ENCODE data around the gene EXT2.
A peak's percentile ranks its signal among the peaks of the same experiment; 100 is the strongest.

The EXT2 gene

DNA sequence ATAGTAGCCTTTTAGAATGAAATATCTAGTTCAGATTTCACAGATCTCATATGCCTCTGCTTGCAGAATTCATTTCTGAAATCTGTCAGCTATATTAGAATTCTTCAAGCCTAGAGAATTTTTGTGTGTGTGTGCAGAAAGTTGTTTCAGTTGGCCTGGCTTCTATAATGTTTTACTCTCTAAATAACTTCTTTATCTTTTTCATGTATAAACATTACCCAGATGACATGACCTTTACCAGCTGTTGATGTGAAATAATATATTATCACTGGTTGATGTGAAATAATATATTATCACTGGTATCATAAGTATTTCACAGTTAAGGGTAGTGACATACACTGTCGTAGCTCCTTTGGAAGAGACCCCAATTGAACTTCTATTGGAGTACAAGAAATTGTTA lies 141.7 kb downstream of the EXT2 start:
- DNase-seq = no peak

DNA sequence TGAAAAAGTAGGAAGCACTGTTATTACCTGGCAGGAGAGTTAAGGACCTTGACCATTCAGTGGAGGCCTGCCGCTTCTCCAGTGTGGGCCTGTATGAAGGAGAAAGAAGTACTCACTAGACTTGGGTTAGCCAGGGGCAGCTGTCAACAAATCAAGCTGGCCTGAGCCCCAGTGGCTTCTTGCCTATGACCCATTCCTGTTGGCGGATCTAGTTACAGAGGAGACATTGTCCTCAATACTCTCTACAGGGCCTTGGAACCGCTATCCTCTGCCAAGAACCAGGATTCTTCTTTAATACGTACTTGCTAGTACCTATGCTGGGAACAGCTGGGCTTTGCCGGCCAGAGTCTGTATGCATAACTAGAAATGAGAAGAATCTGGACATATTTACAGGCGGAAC lies 146.4 kb downstream of the EXT2 start:
- DNase-seq = peak in 13 of 56 donors; percentile 6 to 43 (median 10)

DNA sequence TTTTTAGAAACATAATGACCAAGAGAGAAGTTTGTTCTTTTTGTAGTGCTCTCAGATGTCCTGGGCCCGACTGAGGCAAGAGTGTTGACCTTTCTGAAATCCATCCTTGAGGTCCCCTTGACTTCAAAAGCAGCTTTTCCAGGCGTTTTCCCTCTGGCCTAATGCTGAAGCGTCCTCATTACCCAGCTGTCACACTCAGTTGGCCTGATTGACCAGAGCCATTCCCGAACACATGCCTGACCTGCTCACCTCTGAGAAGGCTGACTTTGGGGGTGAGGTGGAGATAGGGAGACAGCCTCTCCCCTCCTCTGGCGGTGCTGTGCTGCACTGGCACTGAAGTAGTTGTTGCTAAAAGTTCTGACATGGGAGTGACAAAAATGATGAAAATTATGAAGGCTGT lies 147.6 kb downstream of the EXT2 start:
- DNase-seq = no peak

DNA sequence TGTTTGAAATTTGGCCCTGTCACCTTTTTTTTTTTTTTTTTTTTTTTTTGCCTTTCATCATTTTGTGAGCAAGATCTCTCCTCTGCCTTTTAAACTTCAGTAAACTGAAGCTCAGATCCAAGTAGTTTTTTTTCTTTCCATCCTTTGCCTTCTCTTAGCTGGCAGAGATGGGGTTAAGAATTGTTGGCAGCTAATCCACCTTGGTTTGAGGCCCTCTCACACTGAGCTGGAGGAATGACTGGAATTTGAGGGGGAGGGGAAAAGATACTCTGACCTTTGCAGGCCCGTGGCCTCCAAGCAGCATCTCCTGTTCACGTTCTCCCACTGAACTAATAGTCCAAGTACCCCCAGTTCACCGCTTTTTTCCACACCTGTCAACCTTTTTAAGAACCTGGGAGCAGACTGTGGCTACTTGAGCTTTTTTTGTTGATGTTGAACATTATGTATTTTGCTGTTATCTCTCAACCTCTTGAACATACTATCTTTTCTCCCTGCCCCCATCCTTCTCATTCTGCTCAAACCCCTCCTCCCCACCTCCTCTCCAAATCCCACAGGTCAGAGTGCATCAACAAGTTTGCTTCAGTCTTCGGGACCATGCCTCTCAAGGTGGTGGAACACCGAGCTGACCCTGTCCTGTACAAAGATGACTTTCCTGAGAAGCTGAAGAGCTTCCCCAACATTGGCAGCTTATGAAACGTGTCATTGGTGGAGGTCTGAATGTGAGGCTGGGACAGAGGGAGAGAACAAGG lies 148.3 kb downstream of the EXT2 start:
- DNase-seq = no peak

DNA sequence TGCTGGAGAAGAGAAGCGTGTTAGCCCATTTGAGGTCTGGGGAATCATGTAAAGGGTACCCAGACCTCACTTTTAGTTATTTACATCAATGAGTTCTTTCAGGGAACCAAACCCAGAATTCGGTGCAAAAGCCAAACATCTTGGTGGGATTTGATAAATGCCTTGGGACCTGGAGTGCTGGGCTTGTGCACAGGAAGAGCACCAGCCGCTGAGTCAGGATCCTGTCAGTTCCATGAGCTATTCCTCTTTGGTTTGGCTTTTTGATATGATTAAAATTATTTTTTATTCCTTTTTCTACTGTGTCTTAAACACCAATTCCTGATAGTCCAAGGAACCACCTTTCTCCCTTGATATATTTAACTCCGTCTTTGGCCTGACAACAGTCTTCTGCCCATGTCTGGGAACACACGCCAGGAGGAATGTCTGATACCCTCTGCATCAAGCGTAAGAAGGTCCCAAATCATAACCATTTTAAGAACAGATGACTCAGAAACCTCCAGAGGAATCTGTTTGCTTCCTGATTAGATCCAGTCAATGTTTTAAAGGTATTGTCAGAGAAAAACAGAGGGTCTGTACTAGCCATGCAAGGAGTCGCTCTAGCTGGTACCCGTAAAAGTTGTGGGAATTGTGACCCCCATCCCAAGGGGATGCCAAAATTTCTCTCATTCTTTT lies 149.3 kb downstream of the EXT2 start:
- DNase-seq = no peak

DNA sequence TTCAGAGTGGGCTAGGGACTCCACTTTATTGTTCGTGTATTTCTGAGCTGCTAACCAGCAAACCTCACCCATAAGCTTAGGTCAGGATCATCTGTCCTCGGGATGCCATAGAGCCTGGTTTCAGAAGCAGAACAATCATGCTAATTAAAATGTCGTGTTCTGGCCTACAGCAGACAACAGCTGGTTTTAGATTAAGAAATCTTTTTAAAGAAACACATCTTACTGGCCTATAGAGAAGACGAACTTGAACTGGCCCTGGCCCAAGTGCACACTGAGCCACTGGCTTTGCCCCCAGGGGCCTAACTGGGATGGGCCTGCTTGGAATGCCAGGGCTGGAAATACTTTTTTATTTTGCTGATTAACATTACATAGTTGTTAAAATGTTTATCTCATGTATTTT lies 151.2 kb downstream of the EXT2 start:
- DNase-seq = no peak

DNA sequence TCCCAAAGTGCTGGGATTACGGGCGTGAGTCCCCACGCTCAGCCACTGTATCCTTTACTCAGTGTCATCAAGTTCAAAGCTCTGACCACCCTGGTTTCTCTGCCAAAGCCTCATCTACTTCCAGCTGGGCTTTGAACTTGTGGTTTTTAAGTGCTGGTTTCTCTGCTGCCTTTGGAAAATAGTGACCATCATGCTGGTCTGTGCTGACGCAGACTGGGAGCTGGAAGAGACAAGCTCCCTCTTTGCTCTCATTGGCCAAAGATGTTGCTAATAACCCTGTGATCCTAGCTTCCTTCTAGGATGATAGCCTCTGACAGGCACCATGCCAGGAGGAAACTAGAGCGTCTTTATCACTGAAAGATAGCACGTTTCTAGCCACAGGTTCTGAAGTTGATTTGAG lies 152.0 kb downstream of the EXT2 start:
- no peak for DNase-seq

DNA sequence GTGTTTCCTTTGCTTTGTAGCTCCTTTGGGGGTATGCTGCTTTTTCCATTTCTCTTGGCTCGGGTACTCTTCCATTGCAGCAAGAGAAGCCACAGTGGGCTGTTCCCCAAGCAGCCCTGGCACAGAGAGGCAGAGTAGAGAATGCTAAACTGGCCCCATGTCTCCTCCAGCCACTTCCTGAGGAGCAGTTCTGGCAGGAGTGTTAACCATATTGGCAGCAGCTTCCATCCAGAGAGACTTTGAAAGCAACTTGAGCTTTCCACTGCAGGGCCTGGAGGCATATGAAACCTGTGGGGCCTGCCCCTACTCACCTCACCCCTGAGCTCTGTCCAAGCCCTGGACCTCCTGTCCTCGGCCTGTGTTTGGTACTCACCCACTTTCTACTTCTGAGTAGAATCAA lies 152.6 kb downstream of the EXT2 start:
- no peak for DNase-seq

DNA sequence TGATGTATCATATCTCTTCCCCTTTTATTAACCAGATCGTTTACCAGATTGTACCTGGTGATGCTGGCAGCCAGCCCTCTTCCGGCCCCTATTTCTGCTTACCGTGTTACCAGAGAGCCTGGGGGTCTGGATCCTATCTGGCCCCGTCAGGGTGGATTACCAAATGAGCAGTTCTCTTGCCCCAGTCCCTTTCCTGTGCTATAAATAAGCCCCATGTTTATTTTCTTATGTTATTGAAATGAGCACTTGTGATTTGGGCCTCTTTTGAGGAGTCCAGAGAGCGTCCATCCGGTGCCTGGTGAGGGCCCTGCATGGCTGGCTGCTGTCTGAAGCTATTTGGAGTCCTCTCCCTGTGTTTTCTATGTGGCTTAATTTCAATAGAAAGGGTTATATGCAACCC lies 154.9 kb downstream of the EXT2 start:
- no peak for DNase-seq

DNA sequence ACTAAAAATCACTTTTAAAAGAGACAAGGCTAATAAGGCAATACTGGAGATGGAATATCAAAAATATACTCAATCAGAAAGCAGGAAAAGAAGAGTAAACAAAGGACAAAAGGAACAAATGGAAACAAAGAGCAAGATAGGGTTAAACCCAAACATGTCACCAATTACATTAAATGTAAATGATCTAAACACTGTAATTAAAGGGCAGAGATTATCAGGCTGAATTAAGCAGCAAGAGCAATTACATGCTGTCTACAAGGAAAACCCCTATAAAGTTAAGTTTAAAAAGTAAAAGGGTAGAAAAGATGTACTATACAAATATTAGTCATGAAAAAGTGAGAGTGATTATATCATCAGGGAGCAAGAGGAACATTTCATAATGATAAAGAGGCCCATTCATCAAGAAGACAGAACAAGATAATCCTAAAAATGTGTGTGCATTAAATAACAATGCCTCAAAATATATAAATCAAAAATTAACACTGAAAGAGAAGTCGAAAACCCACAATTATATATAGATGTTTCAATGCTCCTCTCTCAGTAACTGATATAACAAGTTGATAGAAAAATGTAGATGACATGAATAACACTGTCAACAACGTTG lies 157.6 kb downstream of the EXT2 start:
- DNase-seq = no peak

DNA sequence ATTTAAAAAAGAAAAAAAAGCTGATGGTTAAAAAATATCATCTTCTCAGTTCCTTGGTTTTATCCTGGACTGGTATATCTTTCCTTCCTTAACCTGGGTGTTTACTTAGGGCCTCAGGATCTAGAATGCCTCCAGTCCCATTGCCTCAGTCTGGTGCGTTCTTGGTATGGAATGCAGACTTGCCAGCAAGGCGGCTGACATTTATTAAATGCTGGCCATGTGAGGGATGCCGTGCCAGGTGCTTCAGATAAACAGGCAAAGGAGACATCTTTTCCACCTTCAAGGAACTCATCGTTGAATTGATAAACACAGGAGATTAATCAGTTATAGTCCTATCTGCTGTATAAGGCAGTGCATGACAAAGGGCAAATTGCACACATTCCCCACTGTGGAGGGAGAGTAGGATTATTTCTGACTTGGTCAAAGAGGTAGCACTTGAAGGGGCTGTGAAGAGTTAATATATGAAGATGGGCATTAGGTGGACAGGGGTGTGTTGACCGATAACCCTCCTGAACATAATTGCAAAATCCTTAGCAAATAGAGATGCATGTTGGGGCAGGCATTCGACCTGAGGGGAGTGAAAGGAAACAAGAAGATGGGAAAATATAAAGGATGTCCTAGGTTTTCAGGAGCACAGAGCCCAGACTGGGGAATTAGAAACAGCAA lies 160.1 kb downstream of the EXT2 start:
- DNase-seq = no peak

DNA sequence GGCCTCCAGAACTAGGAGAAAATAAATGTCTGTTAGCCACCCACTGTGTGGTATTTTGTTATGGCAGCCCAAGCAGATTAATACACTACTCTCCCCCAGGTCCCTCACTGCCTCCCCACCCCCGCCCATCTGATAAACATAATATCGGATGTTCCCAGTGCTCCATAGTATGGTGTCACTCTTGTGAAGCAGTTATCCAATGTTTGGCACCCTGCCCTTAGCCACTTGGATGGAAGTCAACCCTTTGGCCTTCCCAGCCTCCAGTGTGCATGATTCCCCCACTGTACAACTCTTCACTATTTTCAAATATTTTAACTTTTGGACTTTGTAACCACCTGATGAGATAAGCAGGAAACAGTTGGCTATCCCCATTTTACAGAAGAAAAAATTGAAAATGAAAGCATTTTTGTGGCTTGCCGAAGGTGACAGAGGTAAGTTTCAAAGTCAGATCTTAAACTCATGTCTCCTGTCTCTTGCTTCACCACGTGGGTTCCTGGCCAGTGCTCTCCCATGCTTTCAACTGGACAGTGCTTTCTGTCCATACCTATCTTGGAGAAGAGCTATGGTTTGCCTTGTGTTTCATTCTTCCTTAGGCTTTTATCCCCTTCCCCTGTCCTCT lies 161.3 kb downstream of the EXT2 start:
- no peak for DNase-seq

DNA sequence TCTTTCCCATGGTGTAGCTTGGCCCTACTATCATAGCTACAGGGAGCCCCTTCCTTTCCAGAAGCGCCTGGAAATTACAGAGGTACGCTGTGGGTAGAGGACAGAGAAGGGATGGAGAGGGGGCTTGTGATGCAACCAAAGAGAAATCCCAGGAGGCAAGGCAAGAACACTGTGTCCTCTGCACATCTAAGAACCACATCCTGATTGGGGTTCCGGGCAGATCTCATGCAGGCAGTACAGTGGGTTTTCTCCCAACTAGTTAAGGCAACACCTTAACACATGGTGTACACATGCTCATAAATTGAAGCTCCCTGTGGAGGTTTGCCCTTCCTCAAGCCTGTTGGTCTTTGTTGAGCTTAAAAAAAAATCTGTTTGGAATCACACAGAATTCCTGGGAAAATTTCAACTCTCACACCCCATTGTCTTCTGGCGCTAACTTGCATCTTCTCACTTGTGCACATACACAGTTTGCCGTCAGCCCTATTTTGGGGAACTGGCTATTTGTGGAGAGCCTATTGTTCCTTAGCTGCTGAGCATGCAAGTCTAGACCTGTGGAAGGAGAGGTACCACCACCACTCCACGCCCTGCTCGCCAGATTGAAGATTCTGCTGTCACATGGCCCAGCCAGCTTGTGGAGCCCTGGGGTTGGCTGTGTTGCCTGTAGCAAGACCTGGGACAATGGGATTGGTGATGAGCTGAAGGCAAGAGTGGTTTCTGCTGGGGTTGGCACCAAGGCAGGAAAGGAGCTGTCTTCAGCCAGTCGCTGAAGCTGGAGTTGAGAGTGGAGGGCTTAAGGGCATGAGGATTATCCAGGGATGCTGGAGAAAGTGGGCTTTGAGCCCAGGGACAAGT lies 162.1 kb downstream of the EXT2 start:
- no peak for DNase-seq

DNA sequence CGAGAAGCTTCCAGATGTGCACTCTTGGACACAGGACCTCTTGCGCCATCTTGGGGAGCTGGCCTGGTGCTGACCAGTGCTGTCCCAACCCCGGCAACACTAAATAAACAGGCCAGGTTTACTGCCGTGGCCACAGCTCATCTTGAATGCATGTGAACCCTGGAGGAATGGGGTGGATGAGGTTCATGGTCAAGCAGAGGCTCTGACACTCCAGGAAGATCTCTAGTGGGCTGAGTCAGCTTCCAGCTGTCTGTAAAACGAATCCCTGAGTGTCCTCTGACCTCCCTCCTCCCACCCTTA lies 162.7 kb downstream of the EXT2 start:
- no peak for DNase-seq

DNA sequence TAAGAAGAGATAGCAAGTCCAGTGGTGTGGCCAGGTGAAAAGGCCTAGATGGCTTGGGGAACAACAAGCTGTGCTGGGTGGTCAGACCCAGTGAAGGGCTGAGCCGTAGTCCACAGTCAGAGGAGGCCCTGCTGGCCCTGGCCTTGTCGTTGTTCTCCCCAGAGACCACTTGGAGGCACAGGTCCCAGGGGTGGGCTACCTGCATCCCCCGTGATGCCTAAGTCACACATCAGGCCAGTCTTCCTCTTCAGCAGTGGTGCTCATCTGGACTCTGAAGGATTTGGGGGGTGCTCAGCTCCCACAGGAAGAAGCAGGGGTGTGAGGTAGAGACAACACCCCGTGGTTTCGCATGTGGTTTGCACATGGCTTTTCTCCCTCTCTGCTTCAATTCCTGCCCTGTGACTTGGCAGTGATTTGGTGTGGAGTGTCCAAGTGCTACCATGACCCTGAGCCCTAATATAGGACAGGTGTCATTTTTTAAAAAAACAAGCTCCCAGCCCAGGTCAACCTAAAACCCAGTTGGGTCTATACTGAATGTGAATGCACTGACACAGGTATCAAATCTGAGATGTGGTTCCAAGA lies 163.5 kb downstream of the EXT2 start:
- DNase-seq = no peak

DNA sequence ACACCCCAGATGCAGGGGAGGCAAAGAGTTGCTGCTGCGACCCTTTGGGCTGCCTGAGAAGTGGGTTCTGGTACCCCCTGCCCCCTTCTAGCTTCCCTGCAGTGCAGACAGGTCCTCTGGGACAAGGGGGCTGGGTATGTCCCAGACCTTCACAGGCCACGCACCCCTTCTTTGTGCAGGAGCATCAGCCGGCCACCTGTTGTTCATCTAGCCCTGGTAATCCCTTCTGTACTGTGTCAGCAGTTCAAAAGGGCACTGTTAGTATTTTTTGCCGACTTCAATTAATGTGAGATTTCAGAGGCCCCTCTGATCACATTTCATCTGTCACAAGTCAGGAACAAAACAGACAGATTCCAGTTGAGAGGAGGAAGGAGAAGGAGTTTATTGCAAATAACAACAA lies 164.6 kb downstream of the EXT2 start:
- no peak for DNase-seq

DNA sequence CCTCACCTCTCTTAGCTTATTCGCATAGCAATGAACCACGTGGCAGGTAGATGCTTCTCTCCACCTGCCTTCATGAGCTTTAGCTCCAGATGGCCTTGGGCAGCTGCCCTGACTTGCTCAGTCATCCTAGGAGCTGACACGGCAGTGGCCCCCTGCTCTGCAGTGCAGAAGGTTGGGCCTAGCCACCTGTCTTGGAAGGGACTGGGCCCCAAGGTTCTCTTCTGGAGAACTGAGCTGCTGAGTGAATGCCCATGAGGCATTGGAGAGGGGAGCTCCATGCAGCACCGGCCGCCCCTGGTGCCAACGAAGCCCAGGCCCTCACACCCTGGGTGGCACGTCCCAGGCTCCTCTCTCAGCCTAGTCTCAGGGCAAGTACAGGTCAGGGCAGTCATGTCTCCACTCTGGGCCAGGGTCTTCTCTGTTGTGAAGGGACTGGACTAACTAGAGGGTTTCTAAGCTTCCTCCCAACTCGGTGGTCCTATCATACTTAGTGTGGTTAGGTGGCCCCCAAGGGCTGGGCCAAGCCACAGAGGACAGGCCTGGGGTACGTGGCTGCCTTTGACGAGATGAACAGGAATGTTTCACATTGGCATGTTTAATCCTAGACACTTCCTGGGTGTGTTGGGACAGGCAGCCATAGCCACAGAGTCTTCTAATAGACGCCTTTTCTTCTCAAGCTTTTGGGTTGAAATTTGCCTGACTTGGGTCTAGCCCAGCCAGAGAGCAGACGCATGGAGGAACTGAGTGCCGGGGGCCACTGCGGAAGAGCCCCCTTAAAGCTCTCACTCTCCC lies 166.5 kb downstream of the EXT2 start:
- DNase-seq = no peak

DNA sequence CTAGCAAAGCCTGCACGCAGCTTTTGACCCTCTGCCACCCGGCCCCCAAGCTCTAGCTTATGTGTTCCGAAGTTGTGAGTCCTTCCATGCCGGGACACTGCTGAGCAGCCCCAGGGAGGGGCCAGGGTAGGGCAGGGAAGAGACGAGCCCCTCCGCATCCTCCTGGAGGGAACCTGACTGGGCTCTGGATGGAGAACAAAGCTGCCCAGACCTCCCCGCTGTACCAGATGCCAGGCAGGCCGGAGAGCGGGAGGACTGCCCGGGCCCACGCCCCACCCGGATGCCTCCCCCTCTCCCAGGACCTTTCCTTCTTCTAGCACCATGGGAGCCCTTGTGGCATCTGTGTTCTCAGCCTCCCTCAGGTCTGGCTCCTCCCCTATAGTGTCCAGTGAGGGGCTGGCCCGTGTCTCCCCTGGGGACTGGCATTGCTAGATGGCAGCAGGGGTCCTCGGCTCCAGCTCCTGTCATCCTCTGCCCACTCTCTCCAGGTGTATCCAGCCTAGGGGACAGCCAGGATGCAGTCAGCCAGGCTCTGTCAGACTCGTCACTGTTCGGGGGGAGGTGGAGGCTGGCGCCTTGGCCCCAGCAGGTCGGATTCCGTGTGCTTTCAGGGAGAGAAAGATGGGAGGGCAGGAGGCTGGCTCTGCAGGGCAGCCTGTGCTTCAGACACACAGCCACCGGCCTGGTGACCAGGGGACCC lies 168.4 kb downstream of the EXT2 start:
- no peak for DNase-seq

DNA sequence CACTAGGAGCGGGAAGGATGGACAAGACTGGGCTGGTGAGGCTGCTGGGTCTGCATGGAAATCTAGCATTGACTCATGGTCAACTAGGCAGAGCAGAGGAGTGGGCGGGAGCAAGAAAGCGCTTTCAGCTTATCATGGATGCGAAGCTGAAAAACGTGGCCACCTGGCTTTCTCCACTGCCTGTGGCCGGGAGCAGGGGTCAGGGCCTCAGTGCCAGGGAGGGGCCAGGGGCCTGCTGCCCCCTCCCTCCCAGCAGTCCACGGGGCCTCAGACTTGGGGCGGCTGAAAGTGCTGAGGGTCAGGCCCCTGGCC lies 168.9 kb downstream of the EXT2 start:
- DNase-seq = no peak
